T-cell (primary cell): ENCODE measurements around the gene DDX24. TPM values are rescaled to one million over a fixed set of nuclear protein-coding genes. Genes with fewer than 3 reads are reported as not detected.

Source experiments
- ATAC-seq, 4 experiments: fragments of 200-7000 bp in 3 of 4; fragments of 150-1000 bp in 1 of 4; cut with Tn5 transposase; replicated peaks in 1 of 4; 1 replicate in 3 of 4; 2 replicates in 1 of 4; pipeline ENCODE4 v1.10.0; 2021; ENCODE audit warnings: moderate library complexity in 3 of 4, mild to moderate bottlenecking in 2 of 4, moderate number of reproducible peaks in 1 of 4
- CTCF ChIA-PET, 2 donors: fragments of 300-600 bp; sonication (Branson Sonifier 250); formaldehyde crosslinking; loops; one replicate each; lab custom pipeline; 2022; ENCODE audit warnings: antibody characterized with exemption in 2 of 2; lab: Charles Lee
- POLR2A ChIA-PET, 2 donors: fragments of 300-600 bp; sonication (Branson Sonifier 250); formaldehyde crosslinking; loops; one replicate each; lab custom pipeline; 2022; ENCODE audit warnings: antibody characterized with exemption in 2 of 2; lab: Charles Lee
- DNase-seq, 35 experiments: peaks; one replicate each; pipeline versions ENCODE4 v3.0.0 to v3.0.0-alpha.2; 2013 to 2023
- H3K27ac ChIP-seq: one replicate; pipeline ENCODE4 v1.5.1; 2013; ENCODE audit warnings: low read length
- H3K27me3 ChIP-seq, 2 experiments: replicated peaks in 1 of 2; 1 replicate in 1 of 2; 2 replicates in 1 of 2; pipeline versions ENCODE4 v1.6.1 to v1.7.0; 2013; ENCODE audit warnings: low read length in 1 of 2, mixed read lengths in 1 of 2; ENCODE audit not compliant: control insufficient read depth in 2 of 2, insufficient read depth in 2 of 2; ENCODE audit errors: extremely low read depth in 1 of 2
- H3K36me3 ChIP-seq, 2 donors: 1 replicate in 1 of 2; 2 replicates in 1 of 2; pipeline versions ENCODE4 v1.6.1 to v1.7.0; 2013; ENCODE audit warnings: low read length in 1 of 2; ENCODE audit not compliant: control insufficient read depth in 2 of 2, insufficient read depth in 1 of 2; ENCODE audit errors: extremely low read depth in 1 of 2
- H3K4me1 ChIP-seq, 2 experiments: 1 replicate in 1 of 2; 2 replicates in 1 of 2; pipeline versions ENCODE4 v1.6.1 to v1.7.0; 2013; ENCODE audit warnings: low read length in 2 of 2, mixed read lengths in 1 of 2; ENCODE audit not compliant: insufficient read depth in 2 of 2, control insufficient read depth in 1 of 2; ENCODE audit errors: extremely low read depth in 1 of 2
- H3K4me3 ChIP-seq, 2 donors: 1 replicate in 1 of 2; 2 replicates in 1 of 2; pipeline versions ENCODE4 v1.5.1 to v1.7.0; 2013; ENCODE audit warnings: mild to moderate bottlenecking in 2 of 2, low read length in 1 of 2, moderate library complexity in 1 of 2; ENCODE audit not compliant: control insufficient read depth in 1 of 2; ENCODE audit errors: extremely low read depth in 1 of 2
- H3K9me3 ChIP-seq: 2 replicates; pipeline ENCODE4 v1.7.0; 2013
- H3K27ac Mint-ChIP-seq, 2 donors: one replicate each; pipeline ENCODE4 v1.8.0; 2020 to 2021; ENCODE audit warnings: mild to moderate bottlenecking in 2 of 2, mixed read lengths in 2 of 2
- H3K27me3 Mint-ChIP-seq, 2 donors: one replicate each; pipeline ENCODE4 v1.8.0; 2021 to 2022; ENCODE audit warnings: mixed read lengths in 2 of 2
- H3K36me3 Mint-ChIP-seq: one replicate; pipeline ENCODE4 v1.8.0; 2021; ENCODE audit warnings: mixed read lengths
- H3K4me1 Mint-ChIP-seq, 3 donors: one replicate each; pipeline ENCODE4 v1.8.0; 2020 to 2022; ENCODE audit warnings: mixed read lengths in 3 of 3, mild to moderate bottlenecking in 1 of 3
- H3K4me3 Mint-ChIP-seq, 3 donors: one replicate each; pipeline ENCODE4 v1.8.0; 2020 to 2022; ENCODE audit warnings: mild to moderate bottlenecking in 3 of 3, mixed read lengths in 3 of 3, moderate library complexity in 3 of 3
- H3K9me3 Mint-ChIP-seq, 3 donors: one replicate each; pipeline ENCODE4 v1.8.0; 2020 to 2022; ENCODE audit warnings: mixed read lengths in 3 of 3
- WGBS: methylation state at CpG from one replicate; pipeline ENCODE4 v1.1.5; 2013; ENCODE audit warnings: missing lambda C conversion rate; ENCODE audit not compliant: insufficient coverage; 5-methylcytosine and 5-hydroxymethylcytosine counted together
- total RNA-seq, 35 experiments: library from RNA in 6 of 35; stranded (reverse) in 6 of 35; fragments of 120-200 nt in 1 of 35; gene quantifications; one replicate each; pipeline versions ENCODE4 v1.2.1 to v1.2.4 and lab custom pipeline; 2013 to 2026

DDX24 gene
- total RNA-seq, 5 donors from 2014 or later (not counting 1 experiment from before 2014, with no cell fraction given), result 258 to 448 (median 265) TPM

- ATAC-seq, result no peak
These were observed 18.6 kb downstream of the DDX24 start for GRCh38 chr14:94062344-94062940.

GRCh38 chr14:94059998-94060397, 21.0 kb downstream of the DDX24 start:
- H3K4me3 ChIP-seq, result no peak overlapping the region
- ChIA-PET CTCF (no interaction called here), POLR2A (interaction anchor here (0.6 to 1.0 kb wide), 3 partner anchors 8 to 1971 kb away, joined by 3 to 4 read pairs (median 3); no protein-coding TSS in a partner anchor)
- H3K27ac ChIP-seq, result no peak overlapping the region
- H3K27ac Mint-ChIP-seq, result peak overlapping the region in 1 of 2 donors; percentile 28
- H3K27me3 ChIP-seq, result no peaks in the 10 kb centered on the region
- peaks cover 11 to 86% of the 10 kb centered on the region in 2 donors for H3K36me3 ChIP-seq
- peaks cover 78 to 88% (median 86%) of the 10 kb centered on the region in 3 donors for H3K4me1 Mint-ChIP-seq
- no peaks in the 10 kb centered on the region for H3K27me3 Mint-ChIP-seq
- H3K36me3 Mint-ChIP-seq, result peaks cover 71% of the 10 kb centered on the region
- WGBS, result 75% methylated on average over 3 of the region's 5 CpGs
- H3K4me3 Mint-ChIP-seq, result no peak overlapping the region
- ATAC-seq, result no peak
- H3K4me1 ChIP-seq, result peaks cover 24 to 46% of the 10 kb centered on the region in 2 experiments
- H3K9me3 ChIP-seq, result no peaks in the 10 kb centered on the region
- no peak for DNase-seq
- no peaks in the 10 kb centered on the region for H3K9me3 Mint-ChIP-seq

More at GRCh38 chr14:94062344-94062940, 18.6 kb downstream of the DDX24 start:
- Mint-ChIP-seq H3K9me3 (peaks cover 0 to under 1% (median 0%) of the 10 kb centered on the region in 3 donors), H3K27me3 (no peaks in the 10 kb centered on the region), H3K4me1 (peaks cover 87 to 89% (median 88%) of the 10 kb centered on the region in 3 donors), H3K27ac (no peak overlapping the region), H3K36me3 (peaks cover 69% of the 10 kb centered on the region), H3K4me3 (no peak overlapping the region)
- ChIA-PET CTCF (no interaction called here), POLR2A (no interaction called here)
- Histone ChIP-seq H3K4me1 (peaks cover 12 to 50% of the 10 kb centered on the region in 2 experiments), H3K27ac (no peak overlapping the region), H3K27me3 (no peaks in the 10 kb centered on the region), H3K9me3 (no peaks in the 10 kb centered on the region), H3K36me3 (peaks cover 11 to 72% of the 10 kb centered on the region in 2 donors), H3K4me3 (no peak overlapping the region)
- 97% methylated on average over 4 of the region's 9 CpGs for WGBS
- no peak for DNase-seq

GRCh38 chr14:94058674-94059138, 22.3 kb downstream of the DDX24 start:
- H3K4me3 Mint-ChIP-seq, result peak overlapping the region in 1 of 3 donors; percentile 27
- ChIA-PET POLR2A (interaction anchor here (1.0 to 1.4 kb wide), 3 partner anchors 9 to 22 kb away, joined by 3 to 4 read pairs (median 3); partner anchors contain the start of genes DDX24 (in 1 of the 2) and IFI27L1 (in 1 of the 2)), CTCF (no interaction called here)
- WGBS, result 82% methylated on average over 3 of the region's 5 CpGs
- H3K9me3 Mint-ChIP-seq, result no peaks in the 10 kb centered on the region
- ATAC-seq (no peak), DNase-seq (peak in 1 of 35 experiments; percentile 3)
- H3K36me3 ChIP-seq, result peaks cover 14 to 93% of the 10 kb centered on the region in 2 donors
- H3K4me3 ChIP-seq, result no peak overlapping the region
- H3K27me3 Mint-ChIP-seq, result no peaks in the 10 kb centered on the region
- no peak overlapping the region for H3K27ac ChIP-seq
- no peaks in the 10 kb centered on the region for H3K27me3 ChIP-seq
- H3K4me1 Mint-ChIP-seq, result peaks cover 71 to 85% (median 80%) of the 10 kb centered on the region in 3 donors
- no peaks in the 10 kb centered on the region for H3K9me3 ChIP-seq
- H3K27ac Mint-ChIP-seq, result peak overlapping the region in 1 of 2 donors; percentile 51
- peaks cover 24 to 40% of the 10 kb centered on the region in 2 experiments for H3K4me1 ChIP-seq
- peaks cover 84% of the 10 kb centered on the region for H3K36me3 Mint-ChIP-seq

GRCh38 chr14:94058128-94058673, 22.8 kb downstream of the DDX24 start:
- peaks cover 14 to 95% of the 10 kb centered on the region in 2 donors for H3K36me3 ChIP-seq
- Mint-ChIP-seq H3K27me3 (no peaks in the 10 kb centered on the region), H3K4me1 (peaks cover 69 to 81% (median 78%) of the 10 kb centered on the region in 3 donors), H3K9me3 (no peaks in the 10 kb centered on the region), H3K4me3 (peak overlapping the region in 1 of 3 donors; percentile 27), H3K27ac (peak overlapping the region; percentile 51 to 53), H3K36me3 (peaks cover 82% of the 10 kb centered on the region)
- CTCF ChIA-PET, result interaction anchor here in 1 of 2 donors (1.2 kb wide), 1 partner anchor 22 kb away, joined by 3 read pairs; no protein-coding TSS in a partner anchor
- DNase-seq (peak in 1 of 35 experiments; percentile 1), ATAC-seq (no peak)
- 60% methylated on average over 1 of the region's 1 CpG for WGBS
- no peaks in the 10 kb centered on the region for H3K27me3 ChIP-seq
- POLR2A ChIA-PET, result interaction anchor here (0.7 to 1.4 kb wide), 3 partner anchors 9 to 22 kb away, joined by 3 to 4 read pairs (median 3); partner anchors contain the start of genes DDX24 (in 1 of the 2) and IFI27L1 (in 1 of the 2)
- H3K4me1 ChIP-seq, result peaks cover 24 to 40% of the 10 kb centered on the region in 2 experiments
- no peak overlapping the region for H3K27ac ChIP-seq
- no peak overlapping the region for H3K4me3 ChIP-seq
- H3K9me3 ChIP-seq, result no peaks in the 10 kb centered on the region

GRCh38 chr14:94056579-94057308, 24.3 kb downstream of the DDX24 start:
- DNase-seq (peak in 4 of 35 experiments; percentile 12 to 48 (median 21)), ATAC-seq (peak in 2 of 4 experiments; percentile 36 to 45)
- Mint-ChIP-seq H3K27me3 (no peaks in the 10 kb centered on the region), H3K27ac (peak overlapping the region; percentile 70 to 82), H3K4me3 (peak overlapping the region in 1 of 3 donors; percentile 5), H3K36me3 (peaks cover 80% of the 10 kb centered on the region), H3K4me1 (peaks cover 60 to 69% (median 66%) of the 10 kb centered on the region in 3 donors), H3K9me3 (no peaks in the 10 kb centered on the region)
- no peaks in the 10 kb centered on the region for H3K27me3 ChIP-seq
- ChIA-PET CTCF (interaction anchor here (0.6 to 1.2 kb wide), 6 partner anchors 10 to 79 kb away, joined by 3 to 4 read pairs (median 3); no protein-coding TSS in a partner anchor), POLR2A (no interaction called here)
- peaks cover 24 to 40% of the 10 kb centered on the region in 2 experiments for H3K4me1 ChIP-seq
- H3K9me3 ChIP-seq, result no peaks in the 10 kb centered on the region
- H3K4me3 ChIP-seq, result no peak overlapping the region
- 0% methylated on average over 3 of the region's 6 CpGs for WGBS
- no peak overlapping the region for H3K27ac ChIP-seq
- peaks cover 25 to 95% of the 10 kb centered on the region in 2 donors for H3K36me3 ChIP-seq
